DND-41 (cell line): ENCODE measurements around the gene P3H4.

Source experiments
- CTCF ChIP-seq: IDR thresholded peaks from 2 replicates; pipeline ENCODE4 v1.5.1; 2012; ENCODE audit warnings: borderline replicate concordance, low read length, moderate library complexity, mild to moderate bottlenecking; ENCODE audit not compliant: poor library complexity, severe bottlenecking; ENCODE audit errors: extremely low read depth
- EZH2 ChIP-seq: IDR thresholded peaks from 3 replicates; pipeline ENCODE4 v1.6.1; 2012; ENCODE audit warnings: borderline replicate concordance, low read depth, mild to moderate bottlenecking, moderate library complexity, low read length, inconsistent platforms; ENCODE audit not compliant: severe bottlenecking

- no peak for TF ChIP-seq CTCF
- no peak for TF ChIP-seq EZH2
Measured at GRCh38 chr17:41768682-41769288, 43.0 kb downstream of the P3H4 start.
